ENCODE measurements around the gene GAD1. TPM values are rescaled to one million over a fixed set of nuclear protein-coding genes. Genes with fewer than 3 reads are reported as not detected.

GAD1 gene
- total and polyA plus RNA-seq, 2 of the 8 experiments (the other 6 are each of a cell fraction or from before 2014, with no cell fraction given) = 0.65 to 1.0 TPM

DNA sequence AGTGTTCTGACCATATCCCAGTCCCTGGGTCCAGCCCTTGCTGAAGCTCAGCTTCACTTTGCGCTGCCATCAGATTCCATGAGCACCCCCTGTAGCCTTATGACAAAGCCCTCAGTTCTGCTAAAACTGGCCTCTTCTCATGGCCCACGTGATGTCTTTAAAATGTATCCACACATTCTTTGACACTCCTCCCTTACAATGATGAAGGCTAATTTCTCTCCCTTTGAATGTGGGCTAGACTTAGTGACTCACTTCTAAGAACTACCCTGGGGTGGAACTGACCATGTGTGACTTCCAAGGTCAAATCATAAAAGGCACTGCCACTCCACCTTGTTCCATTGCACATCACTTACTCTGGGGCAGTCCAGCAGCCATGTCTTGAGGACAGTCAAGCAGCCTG is 67.0 kb downstream of the GAD1 start:
- Histone ChIP-seq H4K5ac (ENCODE audit: insufficient read length, low read depth, low read length) (no peak overlapping the region), H3K18ac (ENCODE audit: extremely low read depth, low read length) (no peak overlapping the region), H3K9ac (replicated peaks in 1 of 4; ENCODE audit: extremely low read depth in 1 of 4, low read depth in 3 of 4, low read length in 3 of 4) (no peak overlapping the region), H4K91ac (replicated peaks; ENCODE audit: insufficient read length, low read length) (no peak overlapping the region), H3K56ac (replicated peaks; ENCODE audit: insufficient read length, low read depth, low read length) (no peak overlapping the region), H3K4ac (replicated peaks; ENCODE audit: insufficient read length, low read depth, low read length) (no peak overlapping the region), H3K9me3 (ENCODE audit: insufficient read depth in 2 of 2, low read depth in 1 of 2, low read length in 1 of 2) (no peaks in the 10 kb centered on the region), H2AFZ (ENCODE audit: low read length) (no peak overlapping the region), H3K14ac (ENCODE audit: insufficient read length) (no peak overlapping the region), H3K23ac (ENCODE audit: insufficient read length) (no peak overlapping the region), H3K27me3 (replicated peaks in 1 of 4; ENCODE audit: control insufficient read depth in 3 of 4, extremely low read depth in 1 of 4, insufficient read depth in 3 of 4, low read length in 3 of 4) (no peaks in the 10 kb centered on the region), H3K23me2 (ENCODE audit: low read depth, low read length) (no peaks in the 10 kb centered on the region; the same call in 1 of the 2 replicates), H2BK120ac (replicated peaks; ENCODE audit: low read depth, low read length) (no peak overlapping the region), H3K36me3 (ENCODE audit: control insufficient read depth in 2 of 4, insufficient read depth in 4 of 4, low read length in 3 of 4) (no peaks in the 10 kb centered on the region), H3K4me1 (replicated peaks in 1 of 4; ENCODE audit: control insufficient read depth in 3 of 4, insufficient read depth in 4 of 4, low read length in 3 of 4) (no peaks in the 10 kb centered on the region), H2BK15ac (ENCODE audit: low read length) (0 out of 2 replicates have a peak overlapping the region, but pooled peaks have one; percentile 24), H2AK5ac (ENCODE audit: low read depth, low read length) (no peak overlapping the region), H4K8ac (ENCODE audit: extremely low read depth, insufficient read depth, low read length) (no peak overlapping the region), H2BK12ac (ENCODE audit: low read depth, low read length) (no peak overlapping the region), H3K27ac (ENCODE audit: low read depth, low read length) (no peak overlapping the region), H3K79me1 (ENCODE audit: low read depth, low read length) (no peaks in the 10 kb centered on the region), H4K20me1 (replicated peaks in 1 of 2; ENCODE audit: control insufficient read depth in 1 of 2, insufficient read depth in 2 of 2, low read length in 2 of 2) (no peaks in the 10 kb centered on the region), H3K4me2 (ENCODE audit: insufficient read depth in 1 of 2, low read depth in 2 of 2, low read length in 2 of 2) (no peak overlapping the region), H3K4me3 (ENCODE audit: extremely low read depth in 1 of 4, insufficient read depth in 2 of 4, low read depth in 3 of 4, low read length in 4 of 4) (no peak overlapping the region), H2BK20ac (ENCODE audit: low read length) (no peak overlapping the region), H2BK5ac (ENCODE audit: low read depth, low read length) (no peak overlapping the region), H3K79me2 (ENCODE audit: control insufficient read depth in 1 of 2, insufficient read depth in 2 of 2, low read length in 2 of 2) (no peaks in the 10 kb centered on the region)
- DNase-seq (ENCODE audit: low read depth in 1 of 2, low spot score in 2 of 2) = no peak
- CTCF ChIA-PET (ENCODE audit: partially characterized antibody) = interaction anchor here (1.1 to 5.8 kb wide), 2 partner anchors 10 to 417 kb away, joined by 3 to 54 read pairs; no protein-coding TSS in a partner anchor
- FAIRE-seq = no peak
- POLR2A ChIA-PET (ENCODE audit: partially characterized antibody) = no interaction called here
- TF ChIP-seq KDM5A (IDR thresholded peaks at IDR 0.05; ENCODE audit: low read length) (no peak), EGR1 (IDR thresholded peaks at IDR 0.05; ENCODE audit: borderline replicate concordance, low read depth, low read length) (no peak), SP2 (IDR thresholded peaks at IDR 0.05; ENCODE audit: low read length) (no peak), JUND (IDR thresholded peaks at IDR 0.05; ENCODE audit: low read length) (no peak), CHD2 (IDR thresholded peaks at IDR 0.05; ENCODE audit: low read length) (no peak), SIN3A (conservative IDR thresholded peaks at IDR 0.05 in 1 of 2, IDR thresholded peaks at IDR 0.05 in 1 of 2; ENCODE audit: low read depth in 1 of 2, low read length in 2 of 2) (no peak), BCL11A (IDR thresholded peaks at IDR 0.05; ENCODE audit: low read depth in 2 of 2, low read length in 2 of 2) (no peak)
- TF ChIP-seq, protein P1, sequence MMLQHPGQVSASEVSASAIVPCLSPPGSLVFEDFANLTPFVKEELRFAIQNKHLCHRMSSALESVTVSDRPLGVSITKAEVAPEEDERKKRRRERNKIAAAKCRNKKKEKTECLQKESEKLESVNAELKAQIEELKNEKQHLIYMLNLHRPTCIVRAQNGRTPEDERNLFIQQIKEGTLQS (IDR thresholded peaks at IDR 0.05; ENCODE audit: insufficient read depth, low read depth, low read length) = no peak
- 93% methylated on average over 2 of the region's 2 CpGs; no CpG with 5 or more reads in 1 of the 2 experiments for WGBS, 2 experiments (ENCODE audit: extremely low coverage in 1 of 2, insufficient coverage in 1 of 2, insufficient read length in 1 of 2, insufficient replicate concordance in 2 of 2, low coverage in 1 of 2, low lambda C conversion rate in 2 of 2, missing lambda C conversion rate in 1 of 2)
